Upper lobe of left lung (tissue), 6 donors: Measurements from ENCODE around the gene ALDH16A1. TPM values are rescaled to one million over a fixed set of nuclear protein-coding genes. Genes with fewer than 3 reads are reported as not detected.

Experiments used
- ATAC-seq, 2 donors: fragments of 200-7000 bp; cut with Tn5 transposase; one replicate each; pipeline ENCODE4 v1.9.1; 2022; ENCODE audit warnings: mild to moderate bottlenecking in 2 of 2, moderate library complexity in 2 of 2; ENCODE audit not compliant: low FRiP score in 2 of 2
- DNase-seq, 2 donors: peaks; one replicate each; pipeline ENCODE4 v3.0.0-alpha.2; 2019 to 2020
- H3K27ac ChIP-seq, 4 donors: fragments of 200-600 bp; sonication (generic); one replicate each; pipeline ENCODE4 v1.5.1; 2016 to 2019
- H3K27me3 ChIP-seq, 4 donors: fragments of 200-600 bp; sonication (generic); one replicate each; pipeline ENCODE4 v1.5.1; 2017 to 2019
- H3K36me3 ChIP-seq, 4 donors: fragments of 200-600 bp; sonication (generic); one replicate each; pipeline ENCODE4 v1.5.1; 2016 to 2019
- H3K4me1 ChIP-seq, 4 donors: fragments of 200-600 bp; sonication (generic); one replicate each; pipeline ENCODE4 v1.5.1; 2018 to 2019
- H3K4me3 ChIP-seq, 4 donors: fragments of 200-600 bp; sonication (generic); one replicate each; pipeline ENCODE4 v1.5.1; 2017 to 2019; ENCODE audit warnings: mild to moderate bottlenecking in 2 of 4, moderate library complexity in 1 of 4
- H3K9me3 ChIP-seq, 4 donors: fragments of 200-600 bp; sonication (generic); one replicate each; pipeline ENCODE4 v1.5.1; 2018 to 2019
- CTCF ChIP-seq, 6 experiments: fragments of 450-650 bp in 4 of 6; fragments of 200-600 bp in 2 of 6; sonication (generic) in 2 of 6; IDR thresholded peaks; one replicate each; pipeline ENCODE4 v1.5.1; 2016 to 2019; ENCODE audit warnings: antibody characterized with exemption in 6 of 6
- EP300 ChIP-seq, 4 donors: sonication (generic); formaldehyde crosslinking; IDR thresholded peaks; one replicate each; pipeline ENCODE4 v1.5.1; 2017; ENCODE audit warnings: antibody characterized with exemption in 4 of 4, control low read depth in 2 of 4
- POLR2A ChIP-seq, 4 donors: fragments of 450-650 bp; IDR thresholded peaks; one replicate each; pipeline ENCODE4 v1.5.1; 2016 to 2017; ENCODE audit warnings: antibody characterized with exemption in 4 of 4, mild to moderate bottlenecking in 2 of 4
- POLR2AphosphoS5 ChIP-seq, 2 donors: sonication (generic); formaldehyde crosslinking; IDR thresholded peaks; one replicate each; pipeline ENCODE4 v1.5.1; 2017; ENCODE audit warnings: antibody characterized with exemption in 2 of 2
- WGBS, 2 donors: methylation state at CpG; one replicate each; pipeline ENCODE4 v1.1.5; 2017 to 2018; 5-methylcytosine and 5-hydroxymethylcytosine counted together
- total RNA-seq, 6 donors: library from RNA; depleted of rRNA in 4 of 6; stranded (reverse); fragments of >200 nt in 4 of 6; gene quantifications; one replicate each; pipeline versions ENCODE4 v1.1.0 to v1.2.1, GENCODE V29; 2016 to 2021
- donor health status: DM: no; HTN: no; CAD: no; lungs with moderate emphysema.
- donor health status: DM: no; HTN: yes; CAD: no; lungs with severe emphysema.

Gene ALDH16A1
- total RNA-seq, 6 donors from 2014 or later: 26.3 to 111 (median 48.2) TPM

- H3K27me3 ChIP-seq: no peaks in the 10 kb centered on the region
- peak in 4 of 6 experiments; percentile 19 to 44 (median 26) for TF ChIP-seq CTCF (IDR thresholded peaks at IDR 0.05)
- TF ChIP-seq POLR2AphosphoS5 (IDR thresholded peaks at IDR 0.05): no peak
- peak overlapping the region in 3 of 4 donors; percentile 28 to 90 (median 30) for H3K27ac ChIP-seq
- ATAC-seq: peak; percentile 33 to 67
- H3K4me3 ChIP-seq: peak overlapping the region in 1 of 4 donors; percentile 66
- H3K36me3 ChIP-seq: peaks cover 0 to 11% (median 3%) of the 10 kb centered on the region in 4 donors
- peak in 1 of 2 donors; percentile 86 for DNase-seq
- H3K4me1 ChIP-seq: peaks cover 9 to 25% (median 14%) of the 10 kb centered on the region in 4 donors
- 62 to 69% methylated on average over 25 to 26 of the region's 27 CpGs for WGBS, 2 donors
- no peaks in the 10 kb centered on the region for H3K9me3 ChIP-seq
These were observed 23.2 kb downstream of the ALDH16A1 start for GRCh38 chr19:49475995-49476880.

GRCh38 chr19:49479975-49480628 lies 27.1 kb downstream of the ALDH16A1 start:
- Histone ChIP-seq H3K9me3 (no peaks in the 10 kb centered on the region), H3K27ac (no peak overlapping the region), H3K36me3 (peaks cover 0 to 23% (median 3%) of the 10 kb centered on the region in 4 donors), H3K4me1 (peaks cover 0 to 6% (median 2%) of the 10 kb centered on the region in 4 donors), H3K4me3 (no peak overlapping the region), H3K27me3 (no peaks in the 10 kb centered on the region)
- ATAC-seq: no peak
- no peak for TF ChIP-seq POLR2AphosphoS5 (IDR thresholded peaks at IDR 0.05)
- TF ChIP-seq EP300 (IDR thresholded peaks at IDR 0.05): no peak
- TF ChIP-seq POLR2A (IDR thresholded peaks at IDR 0.05): no peak
- TF ChIP-seq CTCF (IDR thresholded peaks at IDR 0.05): no peak
- WGBS, 2 donors: 97 to 98% methylated on average over 6 to 12 of the region's 14 CpGs
- DNase-seq: no peak

- ATAC-seq: peak in 1 of 2 donors; percentile 60
- no peak for TF ChIP-seq EP300 (IDR thresholded peaks at IDR 0.05)
- DNase-seq: no peak
- H3K27ac ChIP-seq: no peak overlapping the region
- H3K4me3 ChIP-seq: no peak overlapping the region
- peaks cover 0 to 23% (median 3%) of the 10 kb centered on the region in 4 donors for H3K36me3 ChIP-seq
- H3K27me3 ChIP-seq: no peaks in the 10 kb centered on the region
- peaks cover 0 to 6% (median 2%) of the 10 kb centered on the region in 4 donors for H3K4me1 ChIP-seq
- H3K9me3 ChIP-seq: no peaks in the 10 kb centered on the region
- WGBS, 2 donors: 91 to 92% methylated on average over 7 of the region's 7 CpGs
These were observed 28.1 kb downstream of the ALDH16A1 start for GRCh38 chr19:49481020-49481683.

GRCh38 chr19:49486232-49486631 lies 33.2 kb downstream of the ALDH16A1 start:
- H3K4me1 ChIP-seq: peaks cover 23 to 34% (median 27%) of the 10 kb centered on the region in 4 donors
- TF ChIP-seq CTCF (IDR thresholded peaks at IDR 0.05): no peak
- no peak for TF ChIP-seq POLR2A (IDR thresholded peaks at IDR 0.05)
- no peak for TF ChIP-seq POLR2AphosphoS5 (IDR thresholded peaks at IDR 0.05)
- TF ChIP-seq EP300 (IDR thresholded peaks at IDR 0.05): no peak
- no peak overlapping the region for H3K4me3 ChIP-seq
- no peaks in the 10 kb centered on the region for H3K27me3 ChIP-seq
- no peaks in the 10 kb centered on the region for H3K9me3 ChIP-seq
- peak overlapping the region in 2 of 4 donors; percentile 84 to 95 for H3K27ac ChIP-seq
- DNase-seq (no peak), ATAC-seq (no peak)
- H3K36me3 ChIP-seq: peaks cover 17 to 36% (median 20%) of the 10 kb centered on the region in 4 donors
- WGBS, 2 donors: 92 to 96% methylated on average over 7 of the region's 7 CpGs
